Posterior cingulate gyrus (tissue), 11 donors: ENCODE results near the gene MAD1L1.
"Not testable (repeated sequence)": the region's sequence is repeated elsewhere in the genome, so short reads cannot be mapped to it uniquely, and the experiment has no call there.

ENCODE experiments used
- DNase-seq, 10 donors: peaks; one replicate each; pipeline versions ENCODE4 v3.0.0 to v3.0.0-alpha.2; 2020 to 2021; ENCODE audit warnings: mixed read lengths in 3 of 10
- intact Hi-C: fragments of 100-400 bp; cut with DNase I; formaldehyde crosslinking; loops from one replicate; pipeline ENCODE4 v1.15.1; 2023

The MAD1L1 gene

GRCh38 chr7:1977059-1977875 lies 255.5 kb downstream of the MAD1L1 start:
- peak in 6 of 10 donors; percentile 26 to 87 (median 58) for DNase-seq
- intact Hi-C loops, result no loop called here

DNA sequence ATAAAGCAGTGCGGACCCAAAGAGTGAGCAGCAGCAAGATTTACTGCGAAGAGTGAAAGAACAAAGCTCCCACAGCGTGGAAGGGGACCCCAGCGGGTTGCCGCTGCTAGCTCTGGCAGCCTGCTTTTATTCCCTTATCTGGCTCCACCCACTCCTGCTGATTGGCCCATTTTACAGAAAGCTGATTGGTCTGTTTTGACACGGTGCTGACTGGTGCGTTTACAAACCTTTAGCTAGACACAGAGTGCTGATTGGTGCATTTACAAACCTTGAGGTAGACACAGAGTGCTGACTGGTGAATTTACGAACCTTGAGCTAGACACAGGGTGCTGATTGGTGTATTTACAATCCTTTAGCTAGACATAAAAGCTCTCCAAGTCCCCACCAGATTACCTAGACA lies 256.2 kb downstream of the MAD1L1 start:
- peak in 1 of 10 donors; percentile 37 for DNase-seq
- intact Hi-C loops, result not testable (repeated sequence)

GRCh38 chr7:1975581-1975980 lies 257.2 kb downstream of the MAD1L1 start:
- intact Hi-C loops, result no loop called here
- DNase-seq, result peak in 4 of 10 donors; percentile 2 to 75 (median 56)

DNA sequence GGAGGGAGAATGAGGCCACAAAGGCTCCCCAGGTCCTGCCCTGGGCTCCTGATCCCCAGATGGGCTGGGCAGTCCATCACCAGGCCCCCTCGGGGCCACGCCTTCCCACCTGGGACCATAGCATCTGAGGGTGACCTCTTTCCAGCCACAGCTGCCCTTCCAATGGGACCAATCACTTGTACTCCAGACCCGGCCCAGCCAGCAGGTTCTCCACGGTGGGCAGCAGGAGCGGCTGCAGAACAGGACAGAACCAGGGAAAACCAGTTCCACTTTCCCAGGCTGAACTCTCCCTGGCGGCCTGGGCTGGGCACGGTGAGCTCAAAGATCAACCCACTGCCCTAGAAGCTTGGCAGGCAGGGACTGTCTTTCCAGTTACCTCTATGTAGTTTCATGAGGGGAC lies 257.6 kb downstream of the MAD1L1 start:
- intact Hi-C loops, result no loop called here
- peak in 5 of 10 donors; percentile 2 to 74 (median 36) for DNase-seq

GRCh38 chr7:1974290-1975101 lies 258.2 kb downstream of the MAD1L1 start:
- intact Hi-C loops, result no loop called here

DNA sequence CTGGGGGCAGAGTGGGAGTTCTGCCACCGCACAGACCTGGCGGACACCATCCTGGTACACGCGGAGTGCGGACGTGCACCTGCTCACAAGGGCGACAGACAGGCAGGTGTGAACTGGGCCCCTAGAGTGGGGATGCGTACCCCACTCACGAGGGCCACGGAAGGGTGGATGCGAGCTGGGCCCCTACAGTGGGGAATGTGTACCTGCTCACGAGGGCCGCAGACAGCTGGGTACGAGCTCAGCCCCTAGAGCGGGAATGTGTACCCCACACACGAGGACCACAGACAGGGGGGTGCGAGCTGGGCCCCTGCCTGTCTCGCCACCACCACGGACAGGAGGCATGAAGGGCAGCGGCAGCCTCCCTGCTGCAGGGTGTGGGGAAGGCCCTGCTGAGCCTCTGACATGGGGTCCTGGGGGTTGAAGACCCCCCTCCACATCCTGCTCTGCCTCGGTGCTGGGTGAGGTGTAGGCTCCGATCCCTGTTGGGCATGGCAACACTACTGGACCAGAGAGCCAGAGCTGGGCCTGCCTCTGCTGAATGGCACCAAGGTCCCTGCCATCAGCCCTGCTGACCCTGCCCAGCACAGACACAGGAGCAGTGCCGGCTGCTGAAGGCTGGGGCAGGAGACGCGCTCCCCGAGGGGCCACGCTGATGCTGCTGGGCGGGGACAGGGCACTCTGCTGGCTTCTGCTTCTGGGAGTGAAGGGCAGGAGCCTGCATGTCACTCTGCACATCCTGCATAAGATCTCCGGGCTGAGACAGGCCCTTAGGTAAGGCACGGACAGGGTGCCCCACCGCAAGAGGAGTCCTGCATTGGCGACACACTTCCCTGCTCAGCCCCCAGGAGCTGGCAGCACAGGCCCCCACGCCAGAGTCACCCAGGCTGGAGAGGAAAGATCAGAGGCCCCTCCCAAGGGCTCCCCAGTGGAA lies 259.2 kb downstream of the MAD1L1 start:
- peak in 5 of 10 donors; percentile 1 to 77 (median 53) for DNase-seq
- intact Hi-C loops, result no loop called here

More at GRCh38 chr7:1974290-1975101, 258.2 kb downstream of the MAD1L1 start:
- peak in 5 of 10 donors; percentile 4 to 75 (median 57) for DNase-seq

DNA sequence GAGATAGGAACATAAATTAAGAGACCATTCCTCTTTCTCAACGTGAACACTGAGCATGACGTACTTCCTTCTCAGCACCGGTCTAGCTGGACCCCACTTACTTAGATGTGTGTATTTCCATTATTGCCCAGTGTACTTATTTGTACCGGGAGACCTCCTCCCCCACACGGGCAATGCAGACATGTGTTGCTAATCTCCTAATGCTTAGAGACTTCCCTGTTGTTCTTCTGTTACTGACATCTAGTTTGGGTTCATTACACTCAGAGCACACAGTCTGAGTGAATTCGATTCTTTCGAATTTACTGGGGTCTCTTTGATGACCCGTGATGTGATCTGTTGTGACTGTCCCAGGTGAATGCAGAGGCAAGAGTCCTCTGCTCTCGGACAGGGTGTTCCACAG lies 260.0 kb downstream of the MAD1L1 start:
- peak in 1 of 10 donors; percentile 6 for DNase-seq
- intact Hi-C loops, result no loop called here

DNA sequence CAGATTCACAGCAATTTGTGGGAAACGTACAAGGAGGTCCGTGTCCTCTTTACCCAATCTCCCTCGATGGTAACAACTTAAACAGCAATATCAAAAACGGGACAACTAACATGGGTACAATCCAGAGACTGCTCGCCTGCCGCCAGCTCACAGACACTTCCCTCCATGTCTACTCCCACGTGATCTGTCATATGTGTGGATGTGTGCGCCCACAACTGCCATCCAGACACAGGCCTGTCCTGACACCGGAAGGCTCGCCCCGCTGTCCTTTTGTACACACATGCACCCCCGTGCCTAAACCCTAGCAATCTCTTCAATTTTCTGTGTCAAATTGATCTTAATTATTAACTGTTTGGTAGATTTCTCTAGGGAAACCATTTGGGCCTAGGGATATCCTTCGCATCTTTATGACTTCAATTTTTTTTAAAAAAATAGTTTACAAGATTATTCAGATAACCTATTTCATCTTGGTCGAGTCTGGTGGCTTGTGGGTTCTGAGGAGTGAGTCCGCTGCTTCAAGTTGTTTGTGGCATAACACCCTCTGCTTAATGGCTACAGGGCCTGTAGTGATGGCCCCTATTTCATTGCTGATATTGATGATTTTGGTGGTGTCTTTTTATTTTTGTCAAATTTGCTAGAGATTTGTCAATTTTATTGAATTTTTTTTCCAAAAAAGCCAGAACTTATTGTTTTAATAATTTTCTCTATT lies 260.6 kb downstream of the MAD1L1 start:
- peak in 4 of 10 donors; percentile 1 to 75 (median 46) for DNase-seq
- intact Hi-C loops, result no loop called here

GRCh38 chr7:1970895-1971294 lies 261.9 kb downstream of the MAD1L1 start:
- intact Hi-C loops, result no loop called here
- peak in 4 of 10 donors; percentile 1 to 47 (median 28) for DNase-seq

GRCh38 chr7:1970285-1970660 lies 262.5 kb downstream of the MAD1L1 start:
- DNase-seq, result peak in 3 of 10 donors; percentile 35 to 67 (median 55)
- intact Hi-C loops, result not testable (repeated sequence)

DNA sequence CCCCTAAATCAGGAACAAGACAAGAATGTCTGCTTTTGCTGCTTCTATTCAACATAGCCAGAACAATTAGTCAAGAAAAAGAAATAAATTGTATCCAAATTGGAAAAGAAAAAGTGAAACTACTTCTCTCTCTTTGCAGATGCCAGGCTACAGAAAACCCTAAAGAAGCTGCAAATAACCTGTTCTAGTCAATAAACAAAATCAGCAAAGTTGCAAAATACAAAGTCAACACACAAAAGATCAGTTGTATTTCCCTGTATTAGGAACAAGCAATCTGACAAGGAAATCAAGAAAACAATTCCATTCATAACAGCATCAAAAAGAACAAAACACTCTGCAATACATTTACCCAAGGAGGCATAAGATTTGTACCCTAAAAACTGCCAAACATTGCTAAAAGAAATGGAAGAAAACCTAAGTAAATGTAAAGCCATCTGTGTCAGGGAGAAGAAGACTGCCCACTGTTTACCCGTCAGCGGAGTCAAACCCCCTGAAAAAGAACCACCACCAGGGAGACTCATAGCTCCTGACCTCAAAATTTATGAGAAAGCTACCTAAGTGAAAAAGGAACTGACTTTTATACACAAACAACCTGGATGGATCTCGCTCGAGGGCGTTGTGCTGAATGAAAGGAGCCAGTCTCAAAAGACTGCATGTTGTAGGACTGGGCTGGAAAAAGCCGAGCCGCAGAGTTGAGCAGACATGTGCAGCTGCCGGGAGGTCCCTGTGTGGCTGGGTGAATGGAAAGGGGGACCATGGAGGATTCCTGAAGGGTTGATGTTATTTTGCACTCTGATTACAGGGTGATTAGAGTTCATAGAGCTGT lies 263.1 kb downstream of the MAD1L1 start:
- DNase-seq, result peak in 6 of 10 donors; percentile 4 to 83 (median 54)
- intact Hi-C loops, result no loop called here

- intact Hi-C loops, result no loop called here
- peak in 4 of 10 donors; percentile 6 to 73 (median 60) for DNase-seq
Observed at GRCh38 chr7:1968397-1969111, 264.2 kb downstream of the MAD1L1 start.

DNA sequence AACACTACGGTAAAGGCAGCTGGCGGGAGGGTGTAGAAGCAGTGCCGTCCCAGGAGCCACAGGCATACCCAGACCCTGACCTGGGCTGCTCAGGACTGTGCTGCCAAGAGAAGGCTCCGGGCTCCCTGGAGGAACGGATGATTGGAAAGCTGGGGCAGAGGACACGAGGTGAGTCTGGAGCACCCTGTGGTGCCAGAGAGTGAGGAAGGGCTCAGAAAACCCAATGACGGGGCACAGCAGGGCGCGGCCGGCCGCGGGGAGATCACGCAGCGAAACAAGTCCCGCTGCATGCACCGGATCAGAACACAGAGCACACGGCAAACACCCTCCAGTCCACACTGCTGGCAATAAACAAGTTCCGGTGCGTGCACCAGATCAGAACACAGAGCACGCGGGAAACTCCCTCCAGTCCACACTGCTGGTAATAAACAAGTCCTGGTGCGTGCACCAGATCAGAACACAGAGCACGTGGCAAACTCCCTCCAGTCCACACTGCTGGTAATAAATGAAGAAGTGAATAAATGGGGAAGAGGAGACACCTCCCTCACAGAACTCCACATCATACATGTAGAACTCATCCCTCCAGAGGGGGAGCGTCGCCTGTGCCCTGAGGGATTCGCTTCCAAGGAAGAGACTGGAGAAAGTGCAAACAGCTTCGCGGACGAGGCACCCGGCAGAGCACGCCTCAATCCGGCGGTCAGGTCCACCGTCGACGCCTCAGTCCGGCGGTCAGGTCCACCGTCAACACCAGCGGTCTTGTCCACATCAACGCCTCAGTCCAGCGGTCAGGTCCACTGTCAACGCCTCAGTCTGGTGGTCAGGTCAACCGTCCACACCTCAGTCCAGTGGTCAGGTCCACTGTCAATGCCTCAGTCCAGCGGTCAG lies 265.0 kb downstream of the MAD1L1 start:
- DNase-seq, result peak in 4 of 10 donors; percentile 1 to 75 (median 74)
- intact Hi-C loops, result no loop called here

DNA sequence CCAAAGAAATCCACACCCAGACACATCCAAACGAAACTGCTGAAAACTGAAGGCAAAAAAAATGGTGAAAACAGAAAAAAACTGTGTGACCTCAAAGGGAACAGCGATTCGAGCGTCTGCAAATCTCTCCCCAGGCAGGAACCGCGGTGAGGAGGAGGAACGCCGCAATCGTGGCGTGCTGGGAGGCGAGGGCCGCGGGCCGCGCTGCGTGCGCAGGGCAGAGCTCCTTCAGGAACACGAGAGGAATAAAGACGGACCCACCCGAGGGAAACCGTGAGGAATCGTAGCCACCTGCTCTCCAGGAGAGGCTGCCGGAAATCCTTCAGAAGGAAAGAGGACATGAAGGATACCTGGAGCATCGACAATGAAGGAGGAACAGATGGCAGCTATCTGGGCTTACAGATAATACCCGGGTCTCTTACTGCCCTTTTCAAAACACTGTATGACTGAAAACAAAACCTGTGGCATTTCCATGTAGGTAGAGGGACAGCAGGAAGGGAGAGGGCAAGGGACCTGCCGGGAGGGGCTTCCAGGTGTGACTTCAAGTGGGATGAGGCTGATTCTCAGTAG lies 266.0 kb downstream of the MAD1L1 start:
- DNase-seq, result peak in 3 of 10 donors; percentile 6 to 64 (median 33)
- intact Hi-C loops, result no loop called here

DNA sequence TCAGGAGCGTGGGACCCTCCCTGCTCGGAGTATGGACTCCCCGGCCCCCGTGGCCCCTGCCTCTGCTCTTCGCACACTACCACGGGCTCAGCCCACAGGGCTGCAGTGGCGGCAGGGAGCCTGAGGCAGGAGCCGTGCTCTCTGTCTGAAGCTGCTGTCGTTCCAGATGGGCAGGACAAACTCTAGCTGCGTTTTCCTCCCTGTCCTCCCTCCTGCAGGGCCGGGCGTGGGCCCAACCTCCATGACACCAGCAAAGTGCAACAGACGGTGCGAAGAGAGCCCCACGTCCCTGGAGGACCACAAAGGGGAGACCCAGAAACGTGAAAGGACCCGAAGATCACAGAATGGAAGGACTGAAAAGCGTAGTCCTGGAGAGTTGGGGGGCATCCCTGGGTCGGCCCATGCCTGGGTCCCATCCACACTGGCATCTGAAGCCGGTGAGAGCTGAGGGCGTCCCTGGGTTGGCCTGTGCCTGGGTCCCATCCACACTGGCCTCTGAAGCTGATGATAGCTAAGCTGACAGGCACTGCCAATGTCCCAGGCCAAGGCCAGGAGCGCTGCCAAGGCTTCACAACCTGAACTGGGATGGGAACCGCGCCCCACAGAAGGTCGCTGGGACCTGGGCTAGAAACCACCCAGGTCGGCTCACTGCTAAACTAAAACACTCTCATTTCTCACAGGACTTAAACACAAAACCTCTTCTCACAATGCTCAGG lies 267.0 kb downstream of the MAD1L1 start:
- intact Hi-C loops, result no loop called here
- peak in 4 of 10 donors; percentile 4 to 68 (median 59) for DNase-seq
